OCI-LY7 (cell line): Measurements from ENCODE around the gene ADAMTS13. TPM values are rescaled to one million over a fixed set of nuclear protein-coding genes. Genes with fewer than 3 reads are reported as not detected.
"Not testable (repeated sequence)": the region's sequence is repeated elsewhere in the genome, so short reads cannot be mapped to it uniquely, and the experiment has no call there.

Experiments used
- BruUV-seq: library from RNA; stranded (reverse); fragments of 400-500 nt; replicated peaks from 2 replicates; lab custom pipeline; 2021; lab: Mats Ljungman, UMichigan
- CTCF ChIA-PET: fragments of 300-600 bp; sonication (Branson Sonifier 250); formaldehyde crosslinking; loops from one replicate; lab custom pipeline; 2022; ENCODE audit warnings: antibody characterized with exemption; ENCODE audit not compliant: unreplicated experiment; lab: Charles Lee
- POLR2A ChIA-PET: fragments of 300-600 bp; sonication (Branson Sonifier 250); formaldehyde crosslinking; loops from one replicate; lab custom pipeline; 2022; ENCODE audit warnings: antibody characterized with exemption; lab: Charles Lee
- DNase-seq: peaks from one replicate; pipeline ENCODE4 v3.0.0-alpha.2; 2015; ENCODE audit warnings: low spot score
- H2AFZ ChIP-seq: fragments of 200-600 bp; sonication (generic), shearing (Covaris generic); 2 replicates; pipeline ENCODE4 v1.6.1; 2014; ENCODE audit warnings: mild to moderate bottlenecking, antibody characterized with exemption, low read length, moderate library complexity
- H3K27ac ChIP-seq: fragments of 200-600 bp; sonication (generic); 2 replicates; pipeline ENCODE4 v1.5.1; 2014; ENCODE audit warnings: mixed run types, low read depth, mild to moderate bottlenecking, moderate library complexity, low read length, inconsistent platforms; ENCODE audit not compliant: poor library complexity, severe bottlenecking
- H3K36me3 ChIP-seq: fragments of 200-600 bp; sonication (generic); 2 replicates; pipeline ENCODE4 v1.6.1; 2014; ENCODE audit warnings: mild to moderate bottlenecking, antibody characterized with exemption, low read length, moderate library complexity, mixed read lengths; ENCODE audit not compliant: insufficient read depth
- H3K4me1 ChIP-seq: fragments of 200-600 bp; sonication (generic); 2 replicates; pipeline ENCODE4 v1.5.1; 2014; ENCODE audit warnings: mild to moderate bottlenecking, low read length; ENCODE audit not compliant: insufficient read depth, poor library complexity, severe bottlenecking
- H3K4me2 ChIP-seq: fragments of 200-600 bp; sonication (generic); 2 replicates; pipeline ENCODE4 v1.6.1; 2014; ENCODE audit warnings: mild to moderate bottlenecking, low read length
- H3K4me3 ChIP-seq: fragments of 200-600 bp; sonication (generic); 2 replicates; pipeline ENCODE4 v1.5.1; 2014; ENCODE audit warnings: mild to moderate bottlenecking, low read depth, low read length; ENCODE audit not compliant: poor library complexity, severe bottlenecking
- H3K79me2 ChIP-seq: fragments of 200-600 bp; sonication (generic); 2 replicates; pipeline ENCODE4 v1.6.1; 2016; ENCODE audit warnings: low read depth, mild to moderate bottlenecking, low read length, moderate library complexity, mixed read lengths; ENCODE audit not compliant: insufficient read depth
- H3K9me2 ChIP-seq: fragments of 200-600 bp; sonication (generic); 2 replicates; pipeline ENCODE4 v1.6.1; 2016; ENCODE audit warnings: mild to moderate bottlenecking, low read length, mixed read lengths; ENCODE audit not compliant: insufficient read depth
- H3K9me3 ChIP-seq: fragments of 200-600 bp; sonication (generic); 2 replicates; pipeline ENCODE4 v1.6.1; 2014; ENCODE audit warnings: mild to moderate bottlenecking, mixed run types, low read length, mixed read lengths
- H4K20me1 ChIP-seq: fragments of 200-600 bp; sonication (generic); 2 replicates; pipeline ENCODE4 v1.6.1; 2014; ENCODE audit warnings: mild to moderate bottlenecking, antibody characterized with exemption, low read length, moderate library complexity, mixed read lengths; ENCODE audit not compliant: insufficient read depth
- EZH2phosphoT487 ChIP-seq: fragments of 200-600 bp; sonication (generic); IDR thresholded peaks from 2 replicates; pipeline ENCODE4 v1.6.1; 2018; ENCODE audit warnings: low read depth, borderline replicate concordance, mild to moderate bottlenecking, mixed run types, antibody characterized with exemption, low read length, moderate library complexity, mixed read lengths
- intact Hi-C: fragments of 100-400 bp; cut with micrococcal nuclease; formaldehyde crosslinking; loops from one replicate; pipeline ENCODE4 v1.10.0; 2022; ENCODE audit not compliant: unreplicated experiment
- total RNA-seq, 2 experiments: library from RNA; depleted of rRNA in 1 of 2; stranded (reverse); fragments of >200 nt in 1 of 2; shearing (Covaris generic) in 1 of 2; gene quantifications; 2 replicates each; pipeline ENCODE4 v1.2.3, GENCODE V29; 2014 to 2022
- TF ChIP-seq, protein P1 (sequence below): fragments of 200-600 bp; sonication (generic); conservative IDR thresholded peaks from 2 replicates; pipeline ENCODE4 v1.5.1; 2014; ENCODE audit warnings: mild to moderate bottlenecking, antibody characterized with exemption, low read length, moderate library complexity, mixed read lengths

Gene ADAMTS13
- total RNA-seq, 2 experiments from 2014 or later, result 6.2 to 18.1 TPM

DNA sequence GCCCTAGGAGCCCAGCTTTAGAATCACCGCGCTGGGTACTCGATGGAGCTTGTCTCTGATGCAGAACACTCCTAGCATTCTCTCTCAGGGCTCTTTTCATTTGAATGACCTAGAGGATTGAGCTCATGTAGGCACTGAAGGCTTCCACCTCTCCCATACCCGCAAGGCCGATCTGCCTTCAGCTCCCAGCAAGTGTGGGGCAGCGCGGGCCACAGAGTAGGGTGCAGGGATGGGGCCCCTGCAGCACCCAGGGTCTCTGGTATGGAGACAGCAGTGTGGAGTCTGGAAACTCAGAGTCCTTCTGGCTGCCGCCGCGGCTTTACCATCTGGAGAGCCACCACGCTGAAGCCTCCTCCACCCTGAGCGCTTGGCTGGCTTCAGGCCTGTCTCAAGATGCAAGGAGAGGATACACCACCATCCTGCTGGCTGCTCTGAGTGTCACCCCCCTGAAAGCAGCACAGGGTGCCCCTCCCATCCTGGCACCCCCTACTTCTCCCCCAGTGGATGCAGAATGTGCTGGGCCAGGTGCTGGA is 33.1 kb upstream of the ADAMTS13 start:
- Histone ChIP-seq H3K36me3 (no peaks in the 10 kb centered on the region), H3K4me1 (no peaks in the 10 kb centered on the region), H3K79me2 (no peaks in the 10 kb centered on the region), H3K4me2 (no peak overlapping the region), H3K9me2 (no peaks in the 10 kb centered on the region), H2AFZ (no peak overlapping the region), H3K4me3 (no peak overlapping the region), H3K27ac (no peak overlapping the region), H3K9me3 (no peaks in the 10 kb centered on the region), H4K20me1 (no peaks in the 10 kb centered on the region)
- POLR2A ChIA-PET, result no interaction called here
- no peak for DNase-seq
- CTCF ChIA-PET, result no interaction called here
- BruUV-seq, result no TSS peak
- intact Hi-C loops, result no loop called here
- TF ChIP-seq, protein P1, sequence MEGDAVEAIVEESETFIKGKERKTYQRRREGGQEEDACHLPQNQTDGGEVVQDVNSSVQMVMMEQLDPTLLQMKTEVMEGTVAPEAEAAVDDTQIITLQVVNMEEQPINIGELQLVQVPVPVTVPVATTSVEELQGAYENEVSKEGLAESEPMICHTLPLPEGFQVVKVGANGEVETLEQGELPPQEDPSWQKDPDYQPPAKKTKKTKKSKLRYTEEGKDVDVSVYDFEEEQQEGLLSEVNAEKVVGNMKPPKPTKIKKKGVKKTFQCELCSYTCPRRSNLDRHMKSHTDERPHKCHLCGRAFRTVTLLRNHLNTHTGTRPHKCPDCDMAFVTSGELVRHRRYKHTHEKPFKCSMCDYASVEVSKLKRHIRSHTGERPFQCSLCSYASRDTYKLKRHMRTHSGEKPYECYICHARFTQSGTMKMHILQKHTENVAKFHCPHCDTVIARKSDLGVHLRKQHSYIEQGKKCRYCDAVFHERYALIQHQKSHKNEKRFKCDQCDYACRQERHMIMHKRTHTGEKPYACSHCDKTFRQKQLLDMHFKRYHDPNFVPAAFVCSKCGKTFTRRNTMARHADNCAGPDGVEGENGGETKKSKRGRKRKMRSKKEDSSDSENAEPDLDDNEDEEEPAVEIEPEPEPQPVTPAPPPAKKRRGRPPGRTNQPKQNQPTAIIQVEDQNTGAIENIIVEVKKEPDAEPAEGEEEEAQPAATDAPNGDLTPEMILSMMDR, result no peak
- no peak for TF ChIP-seq EZH2phosphoT487

DNA sequence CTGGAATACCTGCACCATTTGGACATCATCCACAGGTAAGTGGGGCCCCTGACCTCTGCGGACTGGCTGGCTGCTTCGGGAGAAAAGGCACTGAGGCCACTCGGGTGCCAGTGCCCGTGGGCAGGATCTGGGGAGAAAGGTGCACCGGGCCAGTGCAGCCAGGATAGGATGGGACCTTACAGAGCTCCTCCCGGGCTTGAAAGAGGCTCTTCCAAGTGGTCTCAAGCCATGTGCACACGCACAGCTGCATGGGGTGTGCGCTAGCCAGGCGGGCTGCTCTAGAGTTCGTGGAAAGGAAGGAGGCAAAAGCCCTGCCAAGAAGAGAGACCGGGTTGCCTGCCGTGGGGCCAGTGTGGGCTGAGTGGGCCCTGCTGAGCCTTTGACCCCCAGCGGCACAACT is 32.6 kb upstream of the ADAMTS13 start:
- H3K4me1 ChIP-seq, result no peaks in the 10 kb centered on the region
- no peak for TF ChIP-seq EZH2phosphoT487
- H3K36me3 ChIP-seq, result no peaks in the 10 kb centered on the region
- no peak overlapping the region for H3K4me3 ChIP-seq
- DNase-seq, result no peak
- no peak overlapping the region for H3K27ac ChIP-seq
- H3K9me3 ChIP-seq, result no peaks in the 10 kb centered on the region
- ChIA-PET POLR2A (no interaction called here), CTCF (no interaction called here)
- H3K9me2 ChIP-seq, result no peaks in the 10 kb centered on the region
- no TSS peak for BruUV-seq
- no peak overlapping the region for H3K4me2 ChIP-seq
- intact Hi-C loops, result no loop called here
- no peaks in the 10 kb centered on the region for H4K20me1 ChIP-seq
- no peaks in the 10 kb centered on the region for H3K79me2 ChIP-seq
- no peak overlapping the region for H2AFZ ChIP-seq

DNA sequence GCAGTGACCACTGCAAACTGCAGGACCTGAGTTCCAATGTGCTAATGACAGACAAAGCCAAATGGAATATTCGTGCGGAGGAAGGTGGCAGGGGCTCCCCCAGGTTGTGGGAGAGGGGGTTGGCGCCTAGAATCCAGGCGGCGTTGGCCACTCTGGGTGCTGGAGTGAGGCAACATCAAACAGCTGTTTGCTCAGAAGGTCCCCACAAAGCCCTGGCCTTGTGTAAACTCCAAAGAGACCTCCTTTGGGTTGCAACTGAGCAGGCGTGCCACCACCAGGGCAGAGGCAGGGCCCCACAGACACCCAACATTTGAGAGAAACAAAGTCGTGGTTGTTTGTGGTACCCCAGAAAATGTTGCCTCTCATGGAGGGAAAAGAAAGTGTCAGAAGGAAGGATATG is 31.5 kb upstream of the ADAMTS13 start:
- Histone ChIP-seq H2AFZ (no peak overlapping the region), H3K79me2 (no peaks in the 10 kb centered on the region), H3K9me3 (no peaks in the 10 kb centered on the region), H3K9me2 (no peaks in the 10 kb centered on the region), H3K4me3 (no peak overlapping the region), H4K20me1 (no peaks in the 10 kb centered on the region), H3K4me2 (no peak overlapping the region), H3K36me3 (no peaks in the 10 kb centered on the region), H3K27ac (no peak overlapping the region), H3K4me1 (no peaks in the 10 kb centered on the region)
- ChIA-PET POLR2A (no interaction called here), CTCF (interaction anchor here (0.7 kb wide), 1 partner anchor 25 kb away, joined by 11 read pairs; no protein-coding TSS in a partner anchor)
- intact Hi-C loops, result no loop called here
- TF ChIP-seq, protein P1, result no peak
- no peak for DNase-seq
- no TSS peak for BruUV-seq

DNA sequence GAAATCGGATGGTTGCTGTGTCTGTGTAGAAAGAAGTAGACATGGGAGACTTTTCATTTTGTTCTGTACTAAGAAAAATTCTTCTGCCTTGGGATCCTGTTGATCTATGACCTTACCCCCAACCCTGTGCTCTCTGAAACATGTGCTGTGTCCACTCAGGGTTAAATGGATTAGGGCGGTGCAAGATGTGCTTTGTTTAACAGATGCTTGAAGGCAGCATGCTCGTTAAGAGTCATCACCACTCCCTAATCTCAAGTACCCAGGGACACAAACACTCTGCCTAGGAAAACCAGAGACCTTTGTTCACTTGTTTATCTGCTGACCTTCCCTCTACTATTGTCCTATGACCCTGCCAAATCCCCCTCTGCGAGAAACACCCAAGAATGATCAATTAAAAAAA is 30.7 kb upstream of the ADAMTS13 start:
- H3K4me2 ChIP-seq, H3K9me2 ChIP-seq, H3K9me3 ChIP-seq, H4K20me1 ChIP-seq, POLR2A ChIA-PET, H3K4me1 ChIP-seq, intact Hi-C loops, H3K27ac ChIP-seq, CTCF ChIA-PET, BruUV-seq, H3K79me2 ChIP-seq, H2AFZ ChIP-seq, DNase-seq, H3K4me3 ChIP-seq, H3K36me3 ChIP-seq: not testable (repeated sequence)

- H2AFZ ChIP-seq, H3K79me2 ChIP-seq, H3K27ac ChIP-seq, BruUV-seq, POLR2A ChIA-PET, H3K9me3 ChIP-seq, DNase-seq, H3K4me3 ChIP-seq, H3K9me2 ChIP-seq, H3K4me2 ChIP-seq, H3K36me3 ChIP-seq, intact Hi-C loops, H3K4me1 ChIP-seq, CTCF ChIA-PET, H4K20me1 ChIP-seq: not testable (repeated sequence)
These were observed 29.9 kb upstream of the ADAMTS13 start for GRCh38 chr9:133392308-133392707.
